Activated CD8-positive, alpha-beta T cell treated with anti-CD3 and anti-CD28 coated beads for 36 hours (primary cell): ENCODE data around the gene ZBTB44. TPM values are rescaled to one million over a fixed set of nuclear protein-coding genes. Genes with fewer than 3 reads are reported as not detected.

Experiments
- ATAC-seq: fragments of 200-7000 bp; cut with Tn5 transposase; one replicate; pipeline ENCODE4 v1.10.0; 2021; ENCODE audit warnings: mild to moderate bottlenecking, moderate library complexity
- CTCF ChIA-PET: fragments of 350-600 bp; sonication (Branson Sonifier 250); formaldehyde crosslinking; loops from one replicate; lab custom pipeline; 2021; ENCODE audit warnings: antibody characterized with exemption; lab: Charles Lee
- POLR2A ChIA-PET: fragments of 350-600 bp; sonication (Branson Sonifier 250); formaldehyde crosslinking; loops from one replicate; lab custom pipeline; 2021; ENCODE audit warnings: antibody characterized with exemption; lab: Charles Lee
- DNase-seq: peaks from one replicate; pipeline ENCODE4 v3.0.0-alpha.2; 2020
- H3K27ac Mint-ChIP-seq: one replicate; pipeline ENCODE4 v1.8.0; 2021; ENCODE audit warnings: mild to moderate bottlenecking, mixed read lengths
- H3K27me3 Mint-ChIP-seq: one replicate; pipeline ENCODE4 v1.8.0; 2021; ENCODE audit warnings: mixed read lengths
- H3K36me3 Mint-ChIP-seq: one replicate; pipeline ENCODE4 v1.8.0; 2021; ENCODE audit warnings: low read depth, mixed read lengths
- H3K4me1 Mint-ChIP-seq: one replicate; pipeline ENCODE4 v1.8.0; 2021; ENCODE audit warnings: low read depth, mixed read lengths
- H3K4me3 Mint-ChIP-seq: one replicate; pipeline ENCODE4 v1.8.0; 2021; ENCODE audit warnings: mild to moderate bottlenecking, moderate library complexity, mixed read lengths
- H3K9me3 Mint-ChIP-seq: one replicate; pipeline ENCODE4 v1.8.0; 2021; ENCODE audit warnings: mixed read lengths
- CTCF ChIP-seq: fragments of 200-600 bp; IDR thresholded peaks from one replicate; pipeline ENCODE4 v1.8.0; 2022; ENCODE audit warnings: antibody characterized with exemption, mild to moderate bottlenecking
- intact Hi-C: fragments of 100-400 bp; cut with micrococcal nuclease; formaldehyde crosslinking; loops from one replicate; pipeline ENCODE4 v1.10.0; 2022
- total RNA-seq, 2 experiments: library from RNA; stranded (reverse); gene quantifications; one replicate each; pipeline ENCODE4 v1.2.3, GENCODE V29; 2021

ZBTB44 gene
- total RNA-seq, 2 experiments from 2014 or later, result 43.0 to 43.7 TPM

- Mint-ChIP-seq H3K4me1 (no peaks in the 10 kb centered on the region), H3K9me3 (no peaks in the 10 kb centered on the region), H3K36me3 (no peaks in the 10 kb centered on the region), H3K27me3 (no peaks in the 10 kb centered on the region), H3K4me3 (no peak overlapping the region), H3K27ac (no peak overlapping the region)
- ATAC-seq (no peak), DNase-seq (no peak)
- CTCF ChIA-PET, result interaction anchor here (4.2 kb wide), 1 partner anchor 9 kb away, joined by 15 read pairs; no protein-coding TSS in a partner anchor
- intact Hi-C loops, result no loop called here
- POLR2A ChIA-PET, result no interaction called here
- TF ChIP-seq CTCF, result no peak
These were observed 110.7 kb downstream of the ZBTB44 start for GRCh38 chr11:130203766-130204702.

- no peak for ATAC-seq
- Mint-ChIP-seq H3K36me3 (no peaks in the 10 kb centered on the region), H3K9me3 (no peaks in the 10 kb centered on the region), H3K27ac (no peak overlapping the region), H3K4me1 (no peaks in the 10 kb centered on the region), H3K27me3 (no peaks in the 10 kb centered on the region), H3K4me3 (no peak overlapping the region)
- intact Hi-C loops, result no loop called here
- no peak for DNase-seq
- ChIA-PET POLR2A (no interaction called here), CTCF (interaction anchor here (4.2 kb wide), 1 partner anchor 10 kb away, joined by 15 read pairs; no protein-coding TSS in a partner anchor)
- TF ChIP-seq CTCF, result no peak
These were observed 111.7 kb downstream of the ZBTB44 start for GRCh38 chr11:130202818-130203689.

- intact Hi-C loops, result no loop called here
- no peak overlapping the region for H3K27ac Mint-ChIP-seq
- ATAC-seq (no peak), DNase-seq (no peak)
- H3K27me3 Mint-ChIP-seq, result no peaks in the 10 kb centered on the region
- no peak for TF ChIP-seq CTCF
- no peaks in the 10 kb centered on the region for H3K4me1 Mint-ChIP-seq
- no peak overlapping the region for H3K4me3 Mint-ChIP-seq
- H3K9me3 Mint-ChIP-seq, result no peaks in the 10 kb centered on the region
- POLR2A ChIA-PET, result no interaction called here
- no peaks in the 10 kb centered on the region for H3K36me3 Mint-ChIP-seq
- CTCF ChIA-PET, result interaction anchor here (4.2 kb wide), 1 partner anchor 11 kb away, joined by 15 read pairs; no protein-coding TSS in a partner anchor
These were observed 112.5 kb downstream of the ZBTB44 start for GRCh38 chr11:130202009-130202817.

- Mint-ChIP-seq H3K4me3 (no peak overlapping the region), H3K27me3 (no peaks in the 10 kb centered on the region), H3K9me3 (no peaks in the 10 kb centered on the region), H3K4me1 (no peaks in the 10 kb centered on the region), H3K36me3 (no peaks in the 10 kb centered on the region), H3K27ac (no peak overlapping the region)
- ATAC-seq (no peak), DNase-seq (no peak)
- intact Hi-C loops, result no loop called here
- no peak for TF ChIP-seq CTCF
- CTCF ChIA-PET, result interaction anchor here (1.3 to 4.2 kb wide), 2 partner anchors 12 to 29 kb away, joined by 4 to 15 read pairs; no protein-coding TSS in a partner anchor
- POLR2A ChIA-PET, result no interaction called here
These were observed 113.7 kb downstream of the ZBTB44 start for GRCh38 chr11:130201026-130201425.
